Activated CD8-positive, alpha-beta memory T cell treated with anti-CD3 and anti-CD28 coated beads for 1 hour (primary cell): Measurements from ENCODE around the gene LRSAM1.

Source experiments
- DNase-seq, 2 donors: peaks; one replicate each; pipeline ENCODE4 v3.0.0-alpha.2; 2020; ENCODE audit warnings: low read depth in 1 of 2; ENCODE audit errors: extremely low read depth in 1 of 2

Gene LRSAM1

DNA sequence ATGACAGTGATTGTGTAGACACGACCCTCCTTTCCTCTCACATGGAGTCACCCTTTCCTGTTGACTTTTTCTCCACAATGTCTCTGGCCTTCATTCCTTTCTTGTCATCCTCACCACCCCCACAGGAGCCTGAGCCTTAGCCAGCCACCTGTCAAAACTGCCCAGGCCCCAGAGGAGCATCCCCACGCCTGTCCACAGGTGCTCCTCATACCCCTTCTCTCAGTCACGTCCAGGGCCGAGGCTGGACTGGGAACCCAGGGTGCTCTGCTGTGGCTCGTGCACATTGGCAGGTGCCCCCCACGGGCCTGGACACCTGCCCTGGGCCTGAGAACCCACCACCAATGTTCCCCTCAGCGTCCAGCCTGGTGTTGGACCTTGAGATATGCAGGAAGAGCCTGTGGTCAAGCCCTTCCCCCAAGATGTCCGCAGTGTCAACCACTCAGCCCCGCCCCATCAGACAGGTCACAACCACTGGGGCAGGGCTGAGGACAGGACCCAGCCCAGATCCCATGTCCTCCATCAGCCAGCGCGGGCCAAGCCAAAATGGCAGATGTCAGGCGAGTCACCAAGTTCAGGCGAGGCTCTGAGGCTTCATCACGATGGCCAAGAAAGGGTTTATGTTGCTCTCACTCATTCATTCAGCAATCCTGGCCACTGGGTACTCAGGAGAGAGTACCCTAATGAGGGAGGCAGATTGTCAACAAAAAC lies 95.0 kb downstream of the LRSAM1 start:
- DNase-seq: no peak

DNA sequence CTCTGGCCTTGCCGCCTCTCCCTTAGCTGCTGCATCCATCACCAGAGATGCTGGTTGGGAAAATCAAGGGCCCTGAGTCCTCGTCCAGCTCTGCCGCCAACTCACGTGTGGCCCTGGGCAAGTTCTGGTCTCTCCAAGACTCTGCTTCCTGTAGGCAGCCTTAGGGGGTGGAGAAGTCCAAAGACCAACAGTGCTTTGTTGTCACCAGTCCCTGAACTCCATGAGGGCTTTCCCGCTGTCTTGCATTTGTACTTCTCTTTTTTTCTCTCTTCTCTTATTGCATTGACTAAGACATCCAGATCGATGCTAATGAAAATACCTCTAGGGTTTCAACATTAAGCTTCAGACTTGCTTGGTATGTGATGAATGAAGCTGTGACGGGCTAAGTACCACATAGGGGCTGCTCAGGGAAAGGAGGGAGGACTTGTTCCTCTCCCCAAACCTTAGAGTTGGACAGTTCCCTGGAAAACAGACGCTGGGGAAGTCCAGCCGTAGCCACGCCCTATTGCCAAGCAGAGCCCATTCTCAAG lies 97.1 kb downstream of the LRSAM1 start:
- DNase-seq: no peak

DNA sequence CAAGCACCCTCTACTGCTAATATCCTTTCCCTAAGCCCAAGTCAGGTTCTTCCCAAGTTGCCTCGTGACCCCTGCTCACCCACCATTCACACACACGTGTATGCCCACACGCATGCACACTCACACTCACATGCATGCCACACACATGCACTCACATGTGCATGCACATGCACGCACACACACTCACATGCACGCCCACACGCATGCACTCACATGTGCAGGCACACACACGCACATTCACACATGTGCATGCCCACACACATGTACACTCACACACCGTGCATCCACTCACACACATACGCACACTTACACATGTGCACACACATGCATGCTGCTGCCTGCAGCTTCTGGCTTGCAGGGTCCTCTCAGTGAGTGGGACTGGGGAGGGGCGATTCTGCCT lies 97.9 kb downstream of the LRSAM1 start:
- DNase-seq: no peak

DNA sequence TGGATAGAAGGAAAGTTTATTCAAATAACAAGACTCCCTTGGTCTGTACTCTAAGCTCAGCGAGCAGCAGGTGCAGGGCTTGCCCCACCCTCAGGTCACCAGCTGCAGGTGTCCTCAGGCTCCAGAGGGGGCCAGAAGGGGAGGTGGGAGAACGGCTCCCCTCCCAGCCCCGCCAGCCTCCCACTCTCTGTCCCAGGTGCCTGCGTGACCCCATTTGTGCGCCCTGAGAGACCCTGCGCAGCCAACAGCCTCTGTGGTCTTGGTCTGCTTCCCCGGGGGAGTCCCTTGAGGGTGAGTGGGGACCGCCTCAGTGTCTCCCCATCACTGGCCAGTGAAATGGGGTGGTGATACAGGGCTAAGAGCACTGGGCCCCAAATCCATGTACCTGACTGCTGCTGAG lies 98.4 kb downstream of the LRSAM1 start:
- DNase-seq: no peak

DNA sequence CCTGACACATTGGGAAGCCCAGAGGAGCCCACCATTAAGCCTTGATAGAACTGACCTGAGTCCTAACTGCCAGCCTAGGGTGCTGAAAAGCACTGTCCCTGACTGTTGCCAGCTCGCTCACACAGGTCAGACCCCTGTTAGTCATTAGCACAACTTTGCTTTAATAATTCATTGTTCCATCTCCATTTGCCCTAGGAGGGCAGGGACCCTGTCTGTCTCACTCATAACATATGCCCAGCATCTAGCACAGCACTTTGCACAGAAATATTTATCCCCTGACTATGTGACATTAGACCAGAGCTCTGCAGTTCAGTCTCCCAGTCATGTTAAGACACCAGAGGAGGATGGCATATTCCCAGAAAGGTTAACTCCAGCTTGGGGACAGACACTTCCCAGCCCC lies 99.0 kb downstream of the LRSAM1 start:
- no peak for DNase-seq

DNA sequence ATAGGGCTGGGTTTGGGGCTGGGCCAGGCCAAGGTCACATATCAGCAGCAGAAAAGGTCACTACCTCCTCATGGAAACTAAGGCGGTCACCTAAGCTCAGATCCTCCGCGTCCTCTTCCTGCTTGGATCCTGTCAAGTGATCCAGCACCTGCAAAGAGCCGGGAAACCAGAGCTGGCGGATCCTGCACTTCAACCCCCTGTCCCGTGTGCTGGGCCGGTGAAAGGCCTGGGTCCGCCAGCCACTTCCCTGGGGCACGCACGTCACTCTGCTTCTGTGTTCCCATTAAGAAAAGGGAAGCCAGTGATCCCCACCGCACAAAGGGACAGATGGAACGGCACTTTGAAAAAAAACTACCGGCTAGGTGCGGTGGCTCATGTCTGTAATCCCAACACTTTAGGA lies 99.4 kb downstream of the LRSAM1 start:
- DNase-seq: no peak
